Heart left ventricle (tissue), 16 donors: Measurements from ENCODE around the gene SDSL. TPM values are rescaled to one million over a fixed set of nuclear protein-coding genes. Genes with fewer than 3 reads are reported as not detected.

Experiments
- ATAC-seq, 4 donors: fragments of 200-7000 bp; cut with Tn5 transposase; one replicate each; pipeline ENCODE4 v1.9.1; 2020 to 2022; ENCODE audit warnings: moderate library complexity in 4 of 4, mild to moderate bottlenecking in 3 of 4, moderate number of reproducible peaks in 1 of 4
- DNase-seq, 5 donors: peaks; one replicate each; pipeline ENCODE4 v3.0.0-alpha.2; 2020
- H3K27ac ChIP-seq, 12 donors: fragments of 200-600 bp; sonication (generic) in 4 of 12; one replicate each; pipeline versions ENCODE4 v1.5.0 to v1.8.0; 2016 to 2022; ENCODE audit warnings: mild to moderate bottlenecking in 2 of 12
- H3K27me3 ChIP-seq, 9 donors: fragments of 200-600 bp; sonication (generic) in 2 of 9; one replicate each; pipeline versions ENCODE4 v1.5.1 to v1.8.0; 2016 to 2022; ENCODE audit warnings: mild to moderate bottlenecking in 3 of 9
- H3K36me3 ChIP-seq, 9 donors: fragments of 200-600 bp; sonication (generic) in 2 of 9; one replicate each; pipeline versions ENCODE4 v1.5.0 to v1.8.0; 2018 to 2022; ENCODE audit warnings: mild to moderate bottlenecking in 2 of 9
- H3K4me1 ChIP-seq, 12 donors: fragments of 200-600 bp; sonication (generic) in 4 of 12; one replicate each; pipeline versions ENCODE4 v1.5.0 to v1.8.0; 2016 to 2022; ENCODE audit warnings: mild to moderate bottlenecking in 3 of 12
- H3K4me3 ChIP-seq, 12 donors: fragments of 200-600 bp; sonication (generic) in 4 of 12; one replicate each; pipeline versions ENCODE4 v1.5.0 to v1.8.0; 2017 to 2022; ENCODE audit warnings: mild to moderate bottlenecking in 9 of 12, moderate library complexity in 4 of 12
- H3K9me3 ChIP-seq, 12 donors: fragments of 200-600 bp; sonication (generic) in 4 of 12; one replicate each; pipeline versions ENCODE4 v1.5.0 to v1.8.0; 2016 to 2022; ENCODE audit warnings: mild to moderate bottlenecking in 1 of 12
- POLR2A ChIP-seq, 2 donors: fragments of 450-650 bp; IDR thresholded peaks; one replicate each; pipeline ENCODE4 v1.6.1; 2017; ENCODE audit warnings: antibody characterized with exemption in 2 of 2, mild to moderate bottlenecking in 2 of 2, moderate library complexity in 2 of 2
- WGBS, 4 donors: extraction: QIAGEN DNeasy Blood & Tissue Kit in 2 of 4; methylation state at CpG; one replicate each; pipeline versions ENCODE4 v1.1.5 to v1.1.7; 2013 to 2018; 5-methylcytosine and 5-hydroxymethylcytosine counted together
- intact Hi-C, 10 donors: fragments of 100-400 bp; cut with DNase I; formaldehyde crosslinking; loops; one replicate each; pipeline versions ENCODE4 v1.11.1 to v1.14.2; 2022
- polyA plus RNA-seq, 2 donors: library from polyadenylated mRNA; stranded (reverse); fragments of 200-250 nt; gene quantifications; one replicate each; pipeline ENCODE4 v1.2.3, GENCODE V29; 2013
- total RNA-seq, 9 donors: library from RNA; depleted of rRNA in 2 of 9; stranded (reverse); fragments of >200 nt in 2 of 9; fragmentation: NEBNext Ultra II Directional in 3 of 9; extraction: Animal tissue kit (Norgen Biotek cat#: 25700) in 3 of 9; gene quantifications; one replicate each; pipeline versions ENCODE4 v1.1.0 to v1.2.4, GENCODE V29; 2016 to 2023
- TF ChIP-seq, protein P1 (sequence below), 12 donors: fragments of 200-600 bp; sonication (generic) in 4 of 12; IDR thresholded peaks; one replicate each; pipeline versions ENCODE4 v1.5.0 to v1.8.0; 2018 to 2022; ENCODE audit warnings: antibody characterized with exemption in 12 of 12, mild to moderate bottlenecking in 5 of 12
- donor health status: ischemic (EF 13 %, LVEDD 7.1; RV severe dilation, severe dysfunction).
- donor health status: healthy with polysubstance abuse.
- donor health status: DM: no; HTN: yes; CAD: no.
- donor health status: DM: no; HTN: no; CAD: no.
- donor health status: ischemic (EF 25% LVEDD 6.9; RV normal size, moderate dysfunction).
- donor health status: ischemic (EF 25% LVEDD 5.7; RV mildly dilated, moderate dysfunction).
- donor health status: healthy.
- donor health status: DM: yes; HTN: yes; CAD: no.
- donor health status: ischemic (EF 35%, LVEDD 5.7; RV mildly dilated, moderate dysfunction).
- donor health status: nonischemic (EF 11% LVEDD 7.7; RV severe dilation, severe dysfunction).
- donor health status: DM: yes; HTN: yes; CAD: no.
- donor health status: PGD.
- donor health status: ischemic (EF 29% LVEDD 5.4; RV normal size, mild dysfunction).
- donor health status: nonischemic (EF 23%, LVEDD 6.1; RV moderate dilation, normal function).

The SDSL gene
- total and polyA plus RNA-seq, 11 donors = 2.5 to 21.0 (median 5.7) TPM

DNA sequence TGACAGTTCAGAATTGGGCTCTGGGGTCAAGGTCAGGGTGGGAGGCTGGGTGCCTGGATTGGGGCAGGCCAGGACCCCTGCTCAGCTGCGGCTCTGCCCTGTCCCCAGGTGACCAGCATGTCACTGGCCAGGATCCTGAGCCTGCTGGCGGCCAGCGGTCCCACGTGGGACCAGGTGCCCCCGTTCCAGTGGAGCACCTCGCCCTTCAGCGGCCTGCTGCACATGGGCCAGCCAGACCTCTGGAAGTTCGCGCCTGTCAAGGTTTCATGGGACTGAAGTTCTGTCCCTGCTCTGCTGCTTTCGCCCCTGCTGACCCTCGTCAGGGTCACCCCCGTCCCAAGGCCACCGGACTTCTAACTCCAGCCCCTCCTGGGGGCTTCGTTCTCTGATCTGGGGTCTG, 33.8 kb upstream of the SDSL start:
- Histone ChIP-seq H3K27ac (no peak overlapping the region), H3K9me3 (no peaks in the 10 kb centered on the region), H3K4me3 (no peak overlapping the region), H3K27me3 (no peaks in the 10 kb centered on the region), H3K4me1 (no peaks in the 10 kb centered on the region), H3K36me3 (peaks cover 0 to 77% (median 59%) of the 10 kb centered on the region in 9 donors)
- 91 to 96% (median 93%) methylated on average over 6 to 14 of the region's 14 CpGs for WGBS, 4 donors
- intact Hi-C loops = no loop called here
- no peak for DNase-seq
- no peak for TF ChIP-seq POLR2A (IDR thresholded peaks at IDR 0.05)
- TF ChIP-seq, protein P1, sequence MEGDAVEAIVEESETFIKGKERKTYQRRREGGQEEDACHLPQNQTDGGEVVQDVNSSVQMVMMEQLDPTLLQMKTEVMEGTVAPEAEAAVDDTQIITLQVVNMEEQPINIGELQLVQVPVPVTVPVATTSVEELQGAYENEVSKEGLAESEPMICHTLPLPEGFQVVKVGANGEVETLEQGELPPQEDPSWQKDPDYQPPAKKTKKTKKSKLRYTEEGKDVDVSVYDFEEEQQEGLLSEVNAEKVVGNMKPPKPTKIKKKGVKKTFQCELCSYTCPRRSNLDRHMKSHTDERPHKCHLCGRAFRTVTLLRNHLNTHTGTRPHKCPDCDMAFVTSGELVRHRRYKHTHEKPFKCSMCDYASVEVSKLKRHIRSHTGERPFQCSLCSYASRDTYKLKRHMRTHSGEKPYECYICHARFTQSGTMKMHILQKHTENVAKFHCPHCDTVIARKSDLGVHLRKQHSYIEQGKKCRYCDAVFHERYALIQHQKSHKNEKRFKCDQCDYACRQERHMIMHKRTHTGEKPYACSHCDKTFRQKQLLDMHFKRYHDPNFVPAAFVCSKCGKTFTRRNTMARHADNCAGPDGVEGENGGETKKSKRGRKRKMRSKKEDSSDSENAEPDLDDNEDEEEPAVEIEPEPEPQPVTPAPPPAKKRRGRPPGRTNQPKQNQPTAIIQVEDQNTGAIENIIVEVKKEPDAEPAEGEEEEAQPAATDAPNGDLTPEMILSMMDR (IDR thresholded peaks at IDR 0.05) = no peak
- ATAC-seq = no peak

DNA sequence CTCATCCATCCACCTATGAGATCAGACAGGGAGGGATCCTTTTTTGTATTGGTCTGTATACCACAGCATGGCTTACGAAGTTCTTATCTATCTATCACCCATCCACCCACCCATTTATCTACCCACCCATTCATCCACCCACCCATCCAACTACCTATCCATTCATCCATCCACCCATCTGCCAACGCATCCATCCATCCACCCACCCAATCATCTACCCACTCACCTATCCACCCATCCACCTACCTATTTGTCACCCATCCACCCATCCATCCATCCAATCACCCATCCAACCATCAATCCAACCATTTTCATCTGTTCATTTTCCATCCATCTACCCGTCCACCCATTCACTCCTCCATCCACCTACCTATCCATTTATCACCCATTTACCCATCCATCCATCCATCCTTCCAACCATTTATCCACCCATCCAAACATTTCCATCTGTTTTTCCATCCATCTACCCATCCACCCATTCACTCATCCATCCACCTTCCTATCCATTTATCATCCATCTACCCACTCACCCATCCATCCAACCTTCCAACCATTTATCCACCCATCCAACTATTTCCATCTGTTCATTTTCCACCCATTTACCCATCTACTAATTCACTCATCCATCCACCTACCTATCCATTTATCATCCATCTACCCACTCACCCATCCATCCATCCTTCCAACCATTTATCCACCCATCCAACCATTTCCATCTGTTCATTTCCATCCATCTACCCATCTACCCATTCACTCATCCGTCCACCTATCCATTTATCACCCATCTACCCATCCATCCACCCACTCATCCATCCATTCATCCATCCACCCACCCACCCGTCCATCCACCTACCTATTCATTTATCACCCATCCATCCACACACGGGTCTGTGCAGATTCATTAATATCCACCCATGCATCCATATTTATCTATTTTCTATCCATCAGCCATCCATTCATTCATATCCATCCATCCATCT, 31.8 kb upstream of the SDSL start:
- Histone ChIP-seq H3K4me1 (no peaks in the 10 kb centered on the region), H3K36me3 (peaks cover 0 to 57% (median 40%) of the 10 kb centered on the region in 9 donors), H3K27ac (no peak overlapping the region), H3K9me3 (no peaks in the 10 kb centered on the region), H3K4me3 (no peak overlapping the region), H3K27me3 (no peaks in the 10 kb centered on the region)
- 85 to 96% (median 93%) methylated on average over 6 of the region's 6 CpGs for WGBS, 4 donors
- DNase-seq = no peak
- no peak for TF ChIP-seq POLR2A (IDR thresholded peaks at IDR 0.05)
- TF ChIP-seq, protein P1 (IDR thresholded peaks at IDR 0.05) = no peak
- ATAC-seq = no peak
- intact Hi-C loops = no loop called here

DNA sequence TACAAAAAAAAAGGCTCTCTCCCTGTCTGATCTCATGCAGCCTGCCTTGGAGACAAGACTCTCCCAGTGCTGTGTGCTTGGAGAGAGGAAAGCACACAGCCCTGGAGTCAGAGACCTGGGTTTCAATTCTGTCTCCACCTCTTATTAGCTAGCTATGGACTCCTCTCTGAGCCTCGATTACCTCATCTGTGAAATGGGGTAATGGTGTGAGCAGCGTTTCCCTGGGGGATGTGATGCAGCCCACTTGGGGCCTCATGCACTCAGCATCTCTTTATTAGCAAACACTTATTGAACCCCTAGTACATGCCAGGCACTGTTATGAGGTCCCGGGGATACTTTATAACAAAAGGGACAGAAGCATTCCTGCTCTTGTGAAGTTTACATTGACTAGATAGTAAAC, 31.0 kb upstream of the SDSL start:
- no peaks in the 10 kb centered on the region for H3K4me1 ChIP-seq
- no peak for DNase-seq
- H3K4me3 ChIP-seq = no peak overlapping the region
- no peak overlapping the region for H3K27ac ChIP-seq
- no peak for TF ChIP-seq POLR2A (IDR thresholded peaks at IDR 0.05)
- TF ChIP-seq, protein P1 (IDR thresholded peaks at IDR 0.05) = no peak
- WGBS, 4 donors = 93 to 98% (median 95%) methylated on average over 3 of the region's 3 CpGs
- H3K27me3 ChIP-seq = no peaks in the 10 kb centered on the region
- intact Hi-C loops = no loop called here
- no peak for ATAC-seq
- H3K36me3 ChIP-seq = peaks cover 0 to 50% (median 34%) of the 10 kb centered on the region in 9 donors
- no peaks in the 10 kb centered on the region for H3K9me3 ChIP-seq

DNA sequence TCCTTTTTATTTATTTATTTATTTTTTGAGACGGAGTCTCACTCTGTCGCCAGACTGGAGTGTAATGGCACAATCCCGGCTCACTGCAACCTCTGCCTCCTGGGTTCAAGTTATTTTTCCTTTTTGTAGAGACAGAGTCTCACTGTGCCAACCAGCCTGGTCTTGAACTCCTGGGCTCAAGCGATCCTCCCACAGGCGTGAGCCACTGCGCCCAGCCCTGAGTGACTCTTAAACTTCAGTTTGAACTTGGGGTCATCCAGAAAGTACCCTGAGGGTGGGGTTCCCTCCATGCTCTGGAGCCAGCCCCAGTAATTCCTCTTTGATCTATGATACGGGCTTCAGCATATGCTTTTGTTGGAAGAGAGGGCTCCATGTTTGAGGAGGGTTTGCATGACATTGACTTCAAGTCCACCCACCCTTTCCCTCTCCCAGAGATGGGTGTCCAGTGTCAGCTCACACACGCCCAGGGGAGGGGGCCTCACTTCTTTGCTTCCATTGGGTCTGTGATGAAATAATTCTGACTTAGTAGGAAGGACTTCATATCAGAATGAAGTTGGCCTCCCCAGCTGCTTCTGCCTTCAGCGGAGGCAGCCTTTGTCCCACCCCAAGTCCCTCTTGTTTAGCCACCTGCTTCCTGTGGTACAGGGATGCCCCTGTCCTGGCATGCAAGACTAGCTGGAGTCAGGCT, 30.4 kb upstream of the SDSL start:
- Histone ChIP-seq H3K27ac (no peak overlapping the region), H3K9me3 (no peaks in the 10 kb centered on the region), H3K4me1 (no peaks in the 10 kb centered on the region), H3K36me3 (peaks cover 0 to 45% (median 29%) of the 10 kb centered on the region in 9 donors), H3K4me3 (no peak overlapping the region), H3K27me3 (no peaks in the 10 kb centered on the region)
- no peak for TF ChIP-seq POLR2A (IDR thresholded peaks at IDR 0.05)
- TF ChIP-seq, protein P1 (IDR thresholded peaks at IDR 0.05) = no peak
- ATAC-seq = no peak
- 93 to 97% (median 93%) methylated on average over 8 to 9 of the region's 9 CpGs for WGBS, 4 donors
- intact Hi-C loops = no loop called here
- DNase-seq = no peak
